ENCODE measurements around the gene MORN5.

MORN5 gene

DNA sequence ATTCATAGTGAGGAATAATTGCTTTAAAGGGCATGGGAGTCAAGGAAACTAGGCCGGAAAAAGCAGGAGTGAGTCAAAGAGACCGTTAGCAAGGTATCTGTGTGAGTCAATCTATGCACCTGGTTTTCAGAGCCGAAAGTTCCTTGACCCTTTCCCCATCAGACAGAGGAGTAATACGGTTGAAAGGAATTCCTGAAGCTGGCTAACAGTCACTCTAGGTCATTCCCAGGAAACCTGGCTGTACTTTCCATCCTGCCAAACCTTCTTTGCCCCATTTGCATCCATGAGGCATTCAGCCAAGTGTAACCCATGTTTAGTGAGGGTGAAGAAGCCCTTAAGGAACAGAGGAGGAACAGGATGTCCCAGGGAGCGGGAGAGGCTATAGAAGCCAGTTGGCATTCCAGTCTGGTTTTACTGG is 88.7 kb downstream of the MORN5 start:
- H3K4me3 ChIP-seq (ENCODE audit: low read depth, low read length) = no peak overlapping the region
- TF ChIP-seq, protein P1, sequence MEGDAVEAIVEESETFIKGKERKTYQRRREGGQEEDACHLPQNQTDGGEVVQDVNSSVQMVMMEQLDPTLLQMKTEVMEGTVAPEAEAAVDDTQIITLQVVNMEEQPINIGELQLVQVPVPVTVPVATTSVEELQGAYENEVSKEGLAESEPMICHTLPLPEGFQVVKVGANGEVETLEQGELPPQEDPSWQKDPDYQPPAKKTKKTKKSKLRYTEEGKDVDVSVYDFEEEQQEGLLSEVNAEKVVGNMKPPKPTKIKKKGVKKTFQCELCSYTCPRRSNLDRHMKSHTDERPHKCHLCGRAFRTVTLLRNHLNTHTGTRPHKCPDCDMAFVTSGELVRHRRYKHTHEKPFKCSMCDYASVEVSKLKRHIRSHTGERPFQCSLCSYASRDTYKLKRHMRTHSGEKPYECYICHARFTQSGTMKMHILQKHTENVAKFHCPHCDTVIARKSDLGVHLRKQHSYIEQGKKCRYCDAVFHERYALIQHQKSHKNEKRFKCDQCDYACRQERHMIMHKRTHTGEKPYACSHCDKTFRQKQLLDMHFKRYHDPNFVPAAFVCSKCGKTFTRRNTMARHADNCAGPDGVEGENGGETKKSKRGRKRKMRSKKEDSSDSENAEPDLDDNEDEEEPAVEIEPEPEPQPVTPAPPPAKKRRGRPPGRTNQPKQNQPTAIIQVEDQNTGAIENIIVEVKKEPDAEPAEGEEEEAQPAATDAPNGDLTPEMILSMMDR (IDR thresholded peaks at IDR 0.05; ENCODE audit: borderline replicate concordance, insufficient read depth, low read depth, low read length) = no peak

Measured in GM12875 (cell line).